ENCODE measurements around the gene CCDC89. TPM values are rescaled to one million over a fixed set of nuclear protein-coding genes. Genes with fewer than 3 reads are reported as not detected.

The CCDC89 gene
- total RNA-seq, 1 experiment from 2014 or later = 2.0 TPM

GRCh38 chr11:85643191-85643614, 42.8 kb downstream of the CCDC89 start:
- no peak overlapping the region for H3K4me3 ChIP-seq (ENCODE audit: low read depth, low read length)
- no peak for TF ChIP-seq CTCF (IDR thresholded peaks at IDR 0.05; ENCODE audit: insufficient read depth in 1 of 2, low read depth in 1 of 2, low read length in 1 of 2, severe bottlenecking in 1 of 2, unreplicated experiment in 1 of 2)
- Mint-ChIP-seq H3K9me3 (ENCODE audit: unreplicated experiment) (peaks cover 9% of the 10 kb centered on the region), H3K27ac (ENCODE audit: unreplicated experiment) (no peak overlapping the region), H3K4me1 (ENCODE audit: low read depth, unreplicated experiment) (peaks cover 24% of the 10 kb centered on the region), H3K4me3 (ENCODE audit: unreplicated experiment) (no peak overlapping the region), H3K36me3 (ENCODE audit: insufficient read depth, unreplicated experiment) (peaks cover 23% of the 10 kb centered on the region), H3K27me3 (ENCODE audit: insufficient read depth, unreplicated experiment) (no peaks in the 10 kb centered on the region)
- no peaks in the 10 kb centered on the region for H3K9me3 ChIP-seq
- ChIA-PET CTCF (no interaction called here), POLR2A (no interaction called here)
- no peaks in the 10 kb centered on the region for H3K36me3 ChIP-seq (ENCODE audit: control insufficient read depth, insufficient read depth, low read length)
- H3K27me3 ChIP-seq (replicated peaks; ENCODE audit: control insufficient read depth, insufficient read depth, low read length) = no peaks in the 10 kb centered on the region
- intact Hi-C loops (cut with micrococcal nuclease; ENCODE audit: unreplicated experiment) = no loop called here
- peaks cover 11% of the 10 kb centered on the region for H3K4me1 ChIP-seq
- no TSS peak for BruUV-seq (replicated peaks)
- DNase-seq = no peak

- POLR2A ChIA-PET = interaction anchor here (0.9 to 1.8 kb wide), 3 partner anchors 13 to 18 kb away, joined by 3 to 18 read pairs (median 4); partner anchors contain the start of gene TMEM126A
- H3K27ac Mint-ChIP-seq (ENCODE audit: unreplicated experiment) = no peak overlapping the region
- CTCF ChIA-PET = interaction anchor here (1.0 kb wide), 1 partner anchor 13 kb away, joined by 3 read pairs; the partner anchor contains the start of gene TMEM126A
- Histone ChIP-seq H3K4me3 (ENCODE audit: low read depth, low read length) (no peak overlapping the region), H3K4me1 (peaks cover 38% of the 10 kb centered on the region), H3K36me3 (ENCODE audit: control insufficient read depth, insufficient read depth, low read length) (no peaks in the 10 kb centered on the region; the same call in none of the 2 replicates), H3K9me3 (no peaks in the 10 kb centered on the region), H3K27me3 (replicated peaks; ENCODE audit: control insufficient read depth, insufficient read depth, low read length) (no peaks in the 10 kb centered on the region)
- H3K4me3 Mint-ChIP-seq (ENCODE audit: unreplicated experiment) = no peak overlapping the region
- peaks cover 13% of the 10 kb centered on the region for H3K4me1 Mint-ChIP-seq (ENCODE audit: low read depth, unreplicated experiment)
- intact Hi-C loops (cut with micrococcal nuclease; ENCODE audit: unreplicated experiment) = no loop called here
- H3K27me3 Mint-ChIP-seq (ENCODE audit: insufficient read depth, unreplicated experiment) = no peaks in the 10 kb centered on the region
- DNase-seq = peak; percentile 52 to 55
- peaks cover 61% of the 10 kb centered on the region for H3K36me3 Mint-ChIP-seq (ENCODE audit: insufficient read depth, unreplicated experiment)
- no peak for TF ChIP-seq CTCF (IDR thresholded peaks at IDR 0.05; ENCODE audit: insufficient read depth in 1 of 2, low read depth in 1 of 2, low read length in 1 of 2, severe bottlenecking in 1 of 2, unreplicated experiment in 1 of 2)
- BruUV-seq (replicated peaks) = no TSS peak
- peaks cover 9% of the 10 kb centered on the region for H3K9me3 Mint-ChIP-seq (ENCODE audit: unreplicated experiment)
Measured at GRCh38 chr11:85634747-85635146, 51.2 kb downstream of the CCDC89 start.

Other genes starting within 250 kb of the CCDC89 start
- 21.5 and 21.6 TPM in 2 replicates for gene DLG2, start 58.9 kb downstream of the CCDC89 start, total RNA-seq (2022)
- 141 and 144 TPM in 2 replicates for gene TMEM126B, start 57.6 kb downstream of the CCDC89 start, total RNA-seq (2022)
- 35.5 and 37.7 TPM in 2 replicates for gene TMEM126A, start 38.2 kb downstream of the CCDC89 start, total RNA-seq (2022)
- 99.4 and 101 TPM in 2 replicates for gene CREBZF, start 21.1 kb downstream of the CCDC89 start, total RNA-seq (2022)
- gene SYTL2, start 124.9 kb upstream of the CCDC89 start, total RNA-seq (2022) = 110 and 156 TPM in 2 replicates
- not detected in 2 replicates for gene CCDC83, start 169.2 kb upstream of the CCDC89 start, total RNA-seq (2022)